COLO668 (cell line): ENCODE results near the gene OBP2B.
"Not testable (repeated sequence)": the region's sequence is repeated elsewhere in the genome, so short reads cannot be mapped to it uniquely, and the experiment has no call there.

Source experiments
- DNase-seq: peaks from one replicate; lab custom pipeline; 2025; ENCODE audit not compliant: unreplicated experiment; lab: John Stamatoyannopoulos, UW

The OBP2B gene

DNA sequence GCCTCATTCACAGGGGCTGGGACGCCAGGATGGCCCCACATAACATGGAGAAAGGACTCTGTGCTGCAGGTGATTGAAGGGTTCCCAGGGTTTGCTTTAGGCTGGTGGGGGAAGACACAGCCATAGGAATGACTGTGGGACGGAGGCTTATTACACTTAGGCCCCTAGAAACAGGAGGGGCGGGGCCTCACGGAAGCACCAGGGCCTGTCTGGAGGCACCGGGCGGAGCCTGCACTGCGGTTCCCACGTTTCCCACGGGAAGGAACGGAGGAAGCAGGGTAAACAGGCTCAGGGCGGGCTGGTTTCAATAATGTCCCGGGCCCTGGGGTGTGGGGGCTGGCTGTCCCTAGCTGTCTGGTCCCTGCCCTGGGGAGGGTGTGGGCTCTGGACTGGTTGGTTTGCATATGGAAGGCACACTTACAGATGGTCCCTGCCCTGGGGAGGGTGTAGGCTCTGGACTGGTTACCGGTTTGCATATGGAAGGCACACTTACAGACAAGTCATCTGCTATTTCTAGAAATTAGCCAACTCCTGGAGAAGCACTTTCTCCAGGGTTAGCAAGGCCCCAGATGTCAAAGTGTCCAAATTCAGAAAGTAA, 14.2 kb upstream of the OBP2B start:
- not testable (repeated sequence) for DNase-seq

DNA sequence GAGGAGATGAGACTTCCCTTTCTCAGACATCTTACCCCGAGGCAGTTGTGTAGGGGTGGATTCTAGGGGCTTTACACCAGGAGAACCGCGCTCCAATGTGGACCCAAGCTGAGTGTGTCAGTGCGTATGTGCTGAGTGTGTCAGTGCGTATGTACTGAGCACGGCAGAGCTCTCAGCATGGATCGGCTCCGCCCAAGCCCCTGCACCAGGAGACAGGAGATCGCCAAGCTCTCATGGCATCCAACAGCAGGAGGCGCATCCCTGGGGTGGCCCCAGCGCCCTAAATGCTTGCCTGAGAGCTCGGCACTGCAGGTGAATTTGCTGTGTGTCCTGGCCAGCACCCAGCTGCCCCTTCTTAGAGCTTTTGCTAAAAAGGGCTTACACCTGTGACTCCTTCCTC, 12.9 kb upstream of the OBP2B start:
- not testable (repeated sequence) for DNase-seq

DNA sequence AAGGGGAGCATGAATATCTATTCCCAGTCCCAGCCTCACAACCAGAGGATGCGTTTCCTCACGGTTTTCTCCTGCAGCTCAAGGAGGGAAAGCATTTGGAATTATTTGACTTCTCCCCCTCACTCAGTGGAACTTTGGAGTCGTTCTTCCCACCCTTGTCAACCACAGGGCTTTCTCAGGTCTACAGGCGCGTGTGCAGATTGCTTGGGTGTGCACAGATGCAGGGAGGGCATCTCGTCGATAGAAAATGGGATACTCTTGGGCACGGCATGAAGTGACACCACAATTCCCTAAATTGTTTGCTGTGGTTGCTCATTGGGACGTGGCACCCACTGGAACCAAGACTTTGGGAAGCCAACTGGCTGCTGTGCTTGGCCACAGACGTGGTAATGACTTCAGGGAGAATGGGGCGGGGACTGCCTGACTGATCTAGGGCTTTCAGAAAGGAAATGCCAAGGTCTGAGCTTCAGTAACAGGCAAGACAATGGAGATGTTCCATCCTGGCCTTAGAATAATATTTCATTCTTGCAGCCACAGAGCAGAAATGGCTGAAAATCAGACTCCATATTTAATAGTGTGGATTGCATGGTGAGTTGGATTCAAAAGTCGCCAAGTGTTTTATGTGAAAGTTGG, 12.2 kb upstream of the OBP2B start:
- no peak for DNase-seq

DNA sequence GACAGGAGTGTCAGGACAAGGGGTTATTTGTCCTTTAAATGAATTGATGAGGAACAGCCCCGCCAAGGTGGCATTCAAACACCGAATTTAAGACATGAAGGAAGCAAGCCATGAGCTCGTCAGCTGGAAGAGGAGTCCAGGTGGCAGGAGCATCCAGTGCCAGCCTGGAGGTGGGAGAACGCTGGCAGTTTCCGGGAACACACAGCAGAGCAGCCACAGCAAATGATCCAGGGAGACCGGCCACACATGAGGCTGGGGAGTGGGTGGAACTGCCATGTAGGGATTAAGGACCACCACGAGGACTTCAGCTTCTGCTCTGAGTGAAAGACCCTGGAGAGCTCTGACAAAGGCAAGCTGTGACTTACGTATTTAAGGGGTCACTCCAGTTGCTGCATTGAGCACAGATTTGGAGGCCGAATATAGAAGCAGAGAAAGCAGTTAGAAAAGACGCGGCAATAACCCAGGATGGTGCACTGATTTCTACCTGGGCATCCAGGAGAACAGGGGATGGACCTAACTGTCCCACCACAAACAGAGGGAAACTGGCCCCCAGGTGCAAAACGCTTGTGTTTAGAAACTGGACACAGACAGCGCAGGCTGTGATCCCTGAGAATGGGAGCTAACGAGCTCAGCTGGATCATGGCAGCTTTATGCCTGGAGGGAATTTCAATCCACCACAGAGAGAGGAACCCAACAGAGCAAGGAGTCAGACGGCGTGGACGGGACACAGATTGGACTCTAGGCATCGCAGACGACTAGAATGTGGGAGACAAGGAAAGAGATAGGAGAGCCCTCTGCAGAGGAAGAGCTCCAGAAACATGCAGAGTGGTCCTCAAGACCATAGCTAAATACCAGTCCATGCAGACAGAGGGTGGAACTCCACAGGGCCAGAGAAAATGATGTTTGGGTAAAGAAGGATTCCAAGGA, 9.3 kb upstream of the OBP2B start:
- not testable (repeated sequence) for DNase-seq

DNA sequence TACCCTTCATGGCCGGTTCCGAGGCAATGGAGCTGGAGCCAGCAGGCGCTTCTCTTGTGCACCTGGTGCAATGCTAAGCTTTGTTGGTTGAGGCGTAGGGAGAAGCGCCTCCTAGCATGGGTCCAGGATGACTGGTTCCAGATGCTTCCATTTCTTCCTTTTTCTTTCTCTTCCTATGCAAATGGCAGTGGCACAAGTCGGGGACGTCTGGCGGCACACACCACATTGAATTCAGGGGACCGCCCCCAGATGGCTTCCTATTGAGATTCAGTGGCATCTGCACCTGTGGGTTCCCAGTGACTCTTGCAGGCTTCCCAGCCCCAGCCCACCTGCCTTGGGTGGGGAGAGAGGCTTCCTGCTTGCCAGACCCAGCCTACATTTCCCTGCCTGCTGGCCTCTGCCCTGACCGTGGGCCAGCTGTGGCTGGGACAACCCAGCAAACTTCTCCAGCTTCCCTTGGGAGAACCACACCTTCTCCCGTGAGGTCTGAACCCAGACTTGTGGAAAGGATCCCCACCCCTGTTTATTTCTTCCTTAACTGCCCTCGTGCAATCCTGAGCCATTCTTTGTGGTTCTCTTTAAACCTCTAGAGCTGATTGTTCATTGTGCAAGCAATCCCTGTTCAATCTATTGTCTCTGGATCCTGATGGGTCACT, 8.4 kb upstream of the OBP2B start:
- DNase-seq = not testable (repeated sequence)

DNA sequence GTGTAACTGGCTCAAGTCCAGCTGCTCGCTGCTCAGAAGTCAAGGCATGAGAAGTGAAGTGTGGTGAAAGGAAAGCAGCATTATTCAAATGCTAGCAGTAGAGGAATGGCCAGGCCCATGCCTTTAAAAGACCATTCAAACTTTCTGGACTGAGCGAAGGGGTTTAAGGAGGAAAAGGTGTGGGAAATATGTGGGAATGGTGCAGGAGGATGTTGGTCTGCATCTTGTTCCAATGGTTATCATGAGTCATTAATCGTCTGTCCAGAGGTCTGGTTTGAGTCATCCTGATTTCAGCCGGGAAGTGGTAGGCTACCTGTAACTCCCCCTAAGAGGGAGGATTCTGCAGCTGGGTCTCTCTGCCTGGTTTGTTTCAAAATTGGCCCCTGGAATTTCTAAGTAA, 5.2 kb upstream of the OBP2B start:
- DNase-seq = not testable (repeated sequence)

DNA sequence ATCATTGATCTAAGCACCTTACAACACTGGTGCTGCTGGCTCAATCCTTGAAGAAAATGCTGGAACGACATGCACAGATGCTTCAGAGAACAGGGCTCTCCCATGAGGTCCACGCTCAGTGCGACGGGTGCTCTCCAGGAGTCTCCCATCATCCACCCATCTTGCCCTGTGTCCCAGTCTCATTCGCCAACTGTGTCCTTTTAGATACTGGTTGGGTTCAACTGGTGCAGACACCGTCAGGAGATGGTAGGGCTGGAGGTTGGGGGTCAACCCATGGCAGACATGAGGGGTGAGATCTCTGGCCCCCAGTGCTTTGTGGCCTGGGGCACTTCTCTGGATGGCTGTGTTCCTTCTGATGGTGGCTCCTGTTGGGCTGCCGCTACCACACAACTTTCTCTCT, 1.6 kb upstream of the OBP2B start:
- no peak for DNase-seq

DNA sequence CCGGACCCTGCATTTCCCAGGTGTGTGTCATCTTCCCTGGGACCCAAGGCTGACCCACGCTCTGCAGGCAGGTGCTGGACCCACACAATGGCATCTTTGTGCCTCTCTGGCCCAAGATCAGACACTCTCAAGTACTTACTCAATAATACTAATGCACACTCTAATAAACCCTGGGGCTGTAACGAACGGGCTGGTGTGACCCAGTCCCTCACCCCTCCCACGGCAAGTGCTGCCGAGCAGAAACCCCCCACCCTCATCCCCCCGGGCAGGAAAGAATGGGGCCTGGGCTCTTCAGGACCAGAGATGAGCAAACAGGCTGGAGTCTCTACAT, 1.1 kb upstream of the OBP2B start:
- no peak for DNase-seq

DNA sequence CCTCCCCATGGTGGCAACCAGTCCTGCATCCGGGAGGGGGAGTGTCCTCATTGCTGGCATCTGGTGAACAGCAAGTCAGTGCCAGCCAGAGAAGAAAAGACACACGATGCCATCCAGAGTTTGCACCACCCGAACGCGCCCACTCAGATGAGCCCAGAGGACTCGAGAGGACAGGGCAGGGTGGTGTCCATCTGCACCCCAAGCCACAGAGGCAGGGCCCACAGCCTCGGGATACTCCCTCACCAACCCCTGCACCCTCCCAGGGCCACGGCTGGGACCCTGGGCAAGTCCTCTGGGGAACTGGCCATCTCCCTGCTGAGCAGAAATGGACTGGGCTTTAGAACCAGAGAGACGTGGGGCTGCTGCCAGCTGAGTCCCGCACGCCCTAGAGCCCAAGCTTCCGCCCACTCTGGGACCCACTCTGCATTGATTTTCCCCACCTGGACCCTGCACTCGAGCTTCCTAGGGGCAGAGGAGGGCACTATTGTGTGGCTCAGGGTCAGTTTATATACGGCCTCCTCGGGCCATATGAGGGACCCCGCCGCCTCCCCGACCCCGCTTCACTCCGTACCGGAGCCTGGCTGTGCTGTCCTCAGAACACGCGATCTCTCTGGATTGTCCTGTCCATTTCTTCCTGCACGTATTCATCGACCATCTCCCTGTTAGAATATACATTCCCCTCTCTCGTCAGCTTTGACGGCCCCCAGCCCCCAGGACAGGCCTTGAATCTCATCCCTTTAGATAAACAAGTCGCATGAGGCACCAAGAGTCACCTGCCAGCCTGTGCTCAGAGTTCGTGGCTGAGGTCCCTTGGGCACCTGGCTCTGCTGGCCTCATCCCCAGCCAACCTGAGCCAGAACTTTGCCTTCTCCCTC, 514 bp upstream of the OBP2B start:
- not testable (repeated sequence) for DNase-seq

DNA sequence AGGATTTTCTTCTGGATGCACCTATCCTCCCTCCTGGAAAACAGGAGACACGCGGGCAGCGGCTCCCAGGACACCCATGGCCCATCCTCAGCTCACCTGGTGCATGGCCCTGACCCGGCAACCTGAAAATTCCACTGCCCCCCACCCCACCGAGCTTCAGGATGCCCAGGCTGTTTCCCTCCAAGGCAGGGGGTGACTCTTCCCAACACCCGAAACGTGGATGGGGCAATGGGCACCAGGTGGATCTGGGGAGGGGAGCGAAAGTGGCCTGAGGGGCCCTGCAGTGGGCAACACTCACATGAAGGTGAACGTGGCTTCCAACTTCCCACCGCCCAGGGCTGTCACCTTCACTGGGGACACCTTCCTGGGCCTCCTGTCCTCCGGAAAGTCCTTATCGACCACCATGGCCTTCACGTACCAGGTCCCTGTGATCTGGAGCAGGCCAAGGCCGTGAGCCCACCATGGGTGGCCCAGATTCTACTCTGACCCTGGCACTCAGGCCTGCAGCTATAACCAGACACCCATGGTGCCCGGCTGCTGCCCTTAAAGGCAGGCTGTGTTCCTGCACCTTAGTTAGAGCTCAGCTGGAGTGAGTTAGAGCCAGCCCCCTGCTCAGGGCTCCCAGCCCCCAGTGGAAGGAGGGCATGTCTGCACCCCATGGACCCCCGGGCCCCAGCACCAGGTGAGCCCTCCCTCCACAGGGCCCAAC, 725 bp downstream of the OBP2B start:
- DNase-seq = not testable (repeated sequence)

DNA sequence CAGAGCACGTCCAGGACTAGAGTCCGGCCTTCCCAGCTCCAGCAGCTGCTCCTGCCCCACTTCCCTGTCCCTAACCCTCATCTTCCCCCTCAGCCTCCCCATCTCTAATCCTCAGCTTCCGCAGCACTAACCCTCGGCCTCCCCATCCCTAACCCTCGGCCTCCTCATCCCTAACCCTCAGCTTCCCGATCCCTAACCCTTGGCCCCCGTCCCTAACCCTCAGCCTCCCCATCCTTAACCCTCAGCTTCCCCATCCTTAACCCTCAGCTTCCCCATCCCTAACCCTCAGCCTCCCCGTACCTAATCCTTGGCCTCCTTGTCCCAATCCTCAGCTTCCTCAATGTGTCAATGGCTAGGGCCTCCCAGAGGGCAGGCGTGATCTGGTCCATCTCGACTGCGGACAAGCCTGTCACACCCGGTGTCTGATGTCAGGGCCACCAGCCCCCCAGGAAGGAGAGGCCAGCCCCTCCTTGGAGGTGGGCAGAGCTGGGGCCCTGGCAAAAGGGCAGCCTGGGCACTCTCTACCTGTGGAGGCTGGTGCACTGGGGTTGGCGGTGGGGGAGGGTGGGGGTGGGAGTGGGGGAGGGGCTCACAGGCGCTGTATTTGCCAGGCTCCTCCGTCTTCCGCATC, 1.4 kb downstream of the OBP2B start:
- DNase-seq = no peak

DNA sequence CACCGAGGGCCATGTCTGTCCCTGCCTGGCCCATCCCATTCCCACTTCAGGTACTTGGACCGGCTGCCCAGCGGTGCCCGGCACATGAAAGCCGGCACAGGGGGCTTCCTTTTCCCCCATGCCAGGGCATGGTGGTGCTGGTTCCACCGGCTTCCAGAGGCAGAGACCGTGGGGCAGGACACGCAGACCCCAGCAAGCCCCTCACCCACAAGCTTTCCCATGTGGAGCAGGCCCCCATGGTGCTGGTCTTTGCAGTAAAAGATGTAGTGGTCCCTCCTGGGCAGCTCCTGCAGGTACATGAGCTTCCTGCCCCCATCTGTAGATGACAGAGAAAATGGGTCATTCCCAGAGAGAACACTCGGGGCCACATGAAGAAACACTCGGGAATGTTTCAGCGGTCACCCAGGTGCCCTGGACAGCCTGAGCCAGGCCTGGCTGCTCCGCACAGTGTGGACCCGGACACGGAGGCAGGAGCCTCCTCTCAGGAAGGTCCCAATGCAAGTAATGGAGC, 2.0 kb downstream of the OBP2B start:
- no peak for DNase-seq

DNA sequence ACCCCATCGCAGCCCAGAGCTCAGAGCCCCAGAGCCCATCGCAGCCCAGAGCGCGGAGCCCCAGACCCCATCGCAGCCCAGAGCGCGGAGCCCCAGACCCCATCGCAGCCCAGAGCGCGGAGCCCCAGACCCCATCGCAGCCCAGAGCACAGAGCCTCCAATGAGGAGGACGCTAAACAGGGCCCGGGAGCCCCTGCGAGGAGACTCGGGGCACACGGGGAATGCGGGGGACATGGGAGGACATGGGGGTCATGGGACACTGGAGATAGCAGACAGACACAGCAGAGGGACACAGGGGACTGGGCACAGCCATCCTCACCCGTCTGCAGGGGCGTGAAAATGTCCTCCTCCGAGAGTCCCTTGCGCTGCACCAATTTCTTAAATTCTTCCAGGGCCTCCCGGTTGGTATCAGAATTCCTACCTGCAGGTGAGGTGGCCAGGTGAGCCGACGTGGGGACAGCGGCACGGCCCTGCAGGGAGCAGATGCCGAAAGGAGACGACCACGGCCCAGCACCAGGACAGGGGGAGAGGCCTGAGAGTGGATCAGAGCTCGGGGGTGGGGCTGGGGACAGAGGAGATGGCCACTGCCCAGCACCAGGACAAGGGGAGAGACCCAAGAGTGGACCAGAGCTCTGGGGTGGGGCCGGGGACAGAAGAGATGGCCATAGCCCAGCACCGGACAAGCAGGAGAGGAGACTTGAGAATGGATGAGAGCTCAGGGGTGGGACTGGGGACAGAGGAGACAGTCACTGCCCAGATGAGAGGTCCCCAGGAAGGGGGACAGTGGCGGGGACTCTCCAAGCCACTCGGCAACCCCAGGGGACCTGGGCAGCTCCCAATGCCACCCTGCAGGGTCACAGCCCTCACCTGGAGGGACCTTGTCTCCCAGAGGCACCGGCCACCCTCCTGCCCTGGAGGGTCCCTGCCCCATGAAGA, 2.8 kb downstream of the OBP2B start:
- no peak for DNase-seq

DNA sequence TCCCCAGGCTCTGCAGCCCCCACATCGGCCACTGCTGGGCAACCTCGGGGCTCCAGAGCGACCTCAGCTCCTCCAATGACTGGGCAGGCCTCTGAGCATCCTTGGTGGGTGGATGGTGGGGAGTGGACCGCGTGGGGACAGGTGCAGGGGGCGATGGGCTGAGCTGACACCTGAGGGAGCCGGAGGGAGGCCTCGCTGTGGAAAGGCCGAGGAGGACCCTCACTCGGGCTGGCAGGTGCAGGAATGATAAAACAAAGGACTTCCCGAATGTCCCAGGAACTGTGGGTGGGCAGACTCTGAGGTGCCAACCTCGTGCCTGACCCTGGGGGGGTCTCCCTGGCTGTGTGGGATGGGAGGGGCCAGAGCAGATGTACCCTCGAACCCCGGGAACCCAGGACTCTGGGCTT, 3.6 kb downstream of the OBP2B start:
- DNase-seq = not testable (repeated sequence)

DNA sequence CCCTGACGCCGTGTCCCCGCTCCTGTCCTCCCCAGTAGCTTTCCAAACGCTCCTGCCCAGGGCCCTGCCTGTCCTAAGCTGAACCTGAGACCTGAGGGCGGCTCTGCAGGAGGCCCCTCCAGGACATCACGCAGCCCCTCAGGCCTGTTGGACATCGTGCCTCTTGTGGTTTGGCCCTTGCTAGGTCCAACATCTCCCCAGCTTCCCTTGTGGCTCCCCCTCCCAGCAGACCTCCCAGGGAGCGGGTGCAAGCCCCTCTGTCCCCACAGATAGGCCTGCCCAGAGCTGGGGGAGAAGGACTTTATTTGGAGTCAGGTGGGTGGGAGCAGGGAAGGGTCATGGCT, 4.1 kb downstream of the OBP2B start:
- DNase-seq = no peak

DNA sequence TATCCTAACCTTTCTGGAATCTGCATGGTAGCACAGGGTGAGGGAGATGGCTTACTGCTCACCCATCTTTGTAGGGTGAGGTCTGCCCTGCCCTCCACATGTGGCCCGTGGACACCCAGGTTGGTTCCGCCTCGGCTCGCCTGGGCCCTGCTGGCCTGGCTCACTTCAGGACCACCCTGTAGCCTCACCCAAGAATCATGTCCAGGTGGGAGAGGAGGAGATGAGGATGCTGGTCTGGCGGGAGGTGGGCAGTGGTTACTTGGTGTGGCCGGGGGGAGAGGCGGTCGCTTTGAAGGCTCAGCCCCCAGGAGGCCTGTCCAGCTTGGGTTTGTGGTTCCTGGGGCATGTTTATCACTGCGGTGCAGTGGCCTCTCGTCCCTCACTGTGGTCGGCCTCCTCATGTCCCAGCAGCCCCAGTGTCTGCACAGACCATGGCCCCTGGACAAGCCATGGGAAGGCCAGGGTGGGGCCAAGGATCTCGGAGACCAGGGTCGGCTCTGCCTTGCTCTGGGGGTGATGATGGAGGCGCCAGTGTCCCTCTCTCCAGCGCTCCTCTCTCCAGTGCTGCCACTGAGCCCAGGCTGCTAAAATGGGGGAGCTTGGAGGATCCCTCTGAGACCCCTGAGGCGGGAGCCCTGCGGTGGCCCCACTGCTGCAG, 4.6 kb downstream of the OBP2B start:
- no peak for DNase-seq

DNA sequence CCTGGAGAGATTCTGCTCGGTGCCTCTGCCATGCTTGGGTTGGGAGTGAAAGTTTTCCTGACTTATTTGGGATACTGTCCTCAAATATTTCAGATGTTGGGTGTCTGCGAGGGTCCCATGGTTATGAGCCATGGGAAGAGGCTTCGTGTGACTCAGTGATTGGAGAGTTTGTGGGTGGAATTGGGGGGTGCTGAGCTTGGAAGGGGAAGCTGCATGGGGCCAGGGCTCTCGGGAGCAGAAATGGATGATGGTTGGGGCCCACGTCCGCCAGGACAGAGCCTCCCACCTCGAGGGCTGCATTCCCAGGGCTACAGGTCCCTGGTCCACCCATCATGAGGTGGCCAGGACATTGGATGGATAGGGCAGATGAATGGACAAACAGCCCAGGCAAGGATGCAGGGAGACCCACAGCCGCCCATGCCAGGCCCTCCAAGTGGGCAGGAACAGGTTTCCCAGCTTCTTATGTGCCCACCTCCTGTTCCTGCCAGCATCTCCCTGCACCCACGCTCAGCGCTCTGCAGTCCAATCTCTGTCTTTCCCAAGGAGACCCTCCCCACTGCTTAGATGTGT, 5.5 kb downstream of the OBP2B start:
- no peak for DNase-seq
